Kidney tubule cell (primary cell): ENCODE measurements around the gene ZNF638.

Source experiments
- DNase-seq: peaks from one replicate; pipeline ENCODE4 v3.0.0-alpha.2; 2018; ENCODE audit warnings: low spot score

The ZNF638 gene

GRCh38 chr2:71469403-71470398 lies 138.1 kb downstream of the ZNF638 start:
- no peak for DNase-seq

GRCh38 chr2:71471276-71471675 lies 139.7 kb downstream of the ZNF638 start:
- peak; percentile 84 for DNase-seq

- no peak for DNase-seq
These were observed 140.4 kb downstream of the ZNF638 start for GRCh38 chr2:71472019-71472418.

DNA sequence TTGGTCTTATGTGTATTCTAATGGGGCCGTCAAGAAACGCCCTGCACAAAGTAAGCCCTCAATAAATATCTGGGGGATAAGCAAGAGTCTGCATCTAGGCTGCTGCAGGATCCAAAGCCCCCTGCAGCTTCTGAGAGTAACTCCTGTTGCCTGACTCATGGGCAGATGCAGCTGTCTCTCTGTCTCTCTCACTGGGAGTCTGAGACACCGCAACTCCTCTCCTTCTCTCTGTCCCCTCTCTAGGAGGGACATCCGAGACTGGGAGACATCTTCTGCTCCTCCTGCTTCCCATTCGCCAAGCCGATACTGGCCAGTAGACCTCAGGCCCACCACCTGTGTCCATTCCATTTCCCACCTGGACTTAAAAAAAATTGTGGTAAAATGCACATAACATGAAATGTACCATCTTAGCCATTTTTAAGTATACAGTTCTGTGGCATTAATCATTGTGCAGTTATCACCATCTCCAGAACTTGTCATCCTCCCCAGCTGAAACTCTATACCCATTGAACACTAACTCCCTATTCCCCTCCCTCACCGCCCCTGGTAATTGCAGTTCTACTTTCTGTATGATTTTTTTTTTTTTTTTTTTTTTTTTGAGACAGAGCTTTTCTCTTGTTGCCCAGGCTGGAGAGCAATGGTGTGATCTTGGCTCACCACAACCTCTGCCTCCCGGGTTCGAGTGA lies 141.9 kb downstream of the ZNF638 start:
- no peak for DNase-seq

- peak; percentile 61 for DNase-seq
These were observed 142.6 kb downstream of the ZNF638 start for GRCh38 chr2:71474116-71474743.

DNA sequence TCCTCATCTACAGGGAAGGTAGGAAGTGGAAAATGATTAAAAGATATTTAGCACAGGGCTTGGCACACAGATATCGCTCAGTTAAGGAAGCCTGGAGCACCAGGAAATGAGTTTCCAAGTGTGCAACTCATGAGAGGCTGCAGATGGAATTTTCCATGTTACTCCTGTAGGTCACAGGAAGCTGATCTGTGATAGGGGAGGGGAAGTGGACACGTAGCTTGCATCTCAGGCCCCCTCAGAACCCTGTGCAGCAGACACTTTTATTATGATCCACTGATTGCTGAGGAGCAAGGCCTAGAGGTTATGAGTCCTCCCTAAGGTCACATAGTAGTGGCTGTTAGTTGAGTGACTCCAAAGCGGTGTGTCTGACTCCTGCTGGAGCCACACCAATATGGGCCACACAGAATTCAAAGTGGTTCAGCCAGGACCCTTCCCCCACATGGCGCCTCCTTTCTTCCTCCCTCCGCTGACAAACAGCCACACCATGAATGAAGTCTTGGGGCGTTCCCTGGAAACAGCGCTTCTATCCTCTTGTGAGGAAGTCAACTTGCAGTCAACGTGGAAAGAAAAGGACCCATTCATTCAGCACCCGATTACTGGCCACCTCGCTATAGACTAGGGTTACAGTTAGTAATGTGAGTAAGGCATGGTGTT lies 143.3 kb downstream of the ZNF638 start:
- DNase-seq, result no peak

DNA sequence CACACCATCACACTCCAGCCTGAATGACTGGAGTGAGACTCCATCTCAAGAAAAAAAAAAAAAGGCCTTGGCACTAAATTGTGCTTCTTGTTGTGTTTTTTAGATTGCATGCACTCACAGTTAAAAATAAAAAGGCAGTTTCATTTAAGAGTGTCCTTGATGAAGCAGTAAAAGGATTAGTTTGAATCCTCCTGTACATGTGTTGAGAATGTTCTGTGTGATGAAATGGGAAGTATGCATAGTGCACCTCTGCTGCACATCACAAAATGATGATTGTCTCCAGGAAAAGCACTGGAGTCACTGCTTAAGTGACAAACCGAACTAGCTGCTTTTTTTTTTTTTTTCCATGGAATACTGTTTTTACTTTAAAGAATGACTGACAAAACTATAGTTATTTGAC lies 144.9 kb downstream of the ZNF638 start:
- DNase-seq, result no peak

- no peak for DNase-seq
These were observed 145.7 kb downstream of the ZNF638 start for GRCh38 chr2:71477231-71477691.

DNA sequence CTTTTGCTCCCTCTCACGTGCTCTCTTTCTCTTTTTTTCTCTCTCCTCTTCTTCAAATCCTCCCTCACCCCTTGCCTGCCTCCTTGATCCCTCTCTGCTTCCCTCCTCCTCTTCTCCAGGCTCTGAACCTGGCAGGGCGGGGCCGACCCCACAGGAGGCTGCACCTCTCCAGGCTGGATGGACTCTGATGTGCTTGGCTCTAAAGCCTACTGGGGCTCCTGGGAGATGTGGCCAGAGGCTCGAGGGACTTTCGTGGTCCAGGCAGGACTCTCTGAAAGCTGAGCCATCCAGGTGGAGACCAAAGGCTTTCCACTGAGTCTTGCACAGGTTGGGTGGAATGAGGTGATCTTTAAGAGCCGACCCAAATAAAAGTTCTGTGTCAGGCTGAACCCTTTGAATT lies 147.2 kb downstream of the ZNF638 start:
- no peak for DNase-seq

GRCh38 chr2:71479261-71479660 lies 147.7 kb downstream of the ZNF638 start:
- DNase-seq, result no peak

GRCh38 chr2:71481111-71481510 lies 149.5 kb downstream of the ZNF638 start:
- DNase-seq, result no peak

DNA sequence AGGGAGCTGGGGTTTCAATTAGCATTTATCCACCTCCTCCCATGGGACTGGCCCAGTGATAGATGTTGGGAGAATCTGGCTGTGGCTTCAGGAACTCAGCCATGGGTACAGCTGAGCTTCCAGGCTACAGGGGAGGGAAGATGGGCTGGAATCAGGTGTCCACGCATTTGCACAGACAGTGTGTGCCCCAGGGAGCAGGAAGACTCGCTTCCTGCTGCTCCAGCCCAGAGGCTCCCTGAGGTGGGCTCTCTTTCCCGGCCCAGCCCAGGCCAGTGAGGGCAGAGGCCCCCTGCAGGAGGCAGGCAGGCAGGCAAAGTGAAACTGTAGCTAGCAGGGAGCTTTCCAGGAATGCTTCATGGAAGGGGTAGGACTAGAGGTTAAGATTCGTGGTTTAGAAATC lies 150.5 kb downstream of the ZNF638 start:
- DNase-seq, result no peak

GRCh38 chr2:71483246-71483645 lies 151.7 kb downstream of the ZNF638 start:
- DNase-seq, result no peak

GRCh38 chr2:71484354-71484753 lies 152.8 kb downstream of the ZNF638 start:
- DNase-seq, result no peak
